Peyer's patch (tissue), 4 donors: ENCODE results near the gene ZMIZ1. TPM values are rescaled to one million over a fixed set of nuclear protein-coding genes. Genes with fewer than 3 reads are reported as not detected.

Source experiments
- DNase-seq, 3 donors: peaks; one replicate each; pipeline ENCODE4 v3.0.0-alpha.2; 2017 to 2019
- H3K27ac ChIP-seq, 4 donors: fragments of 200-600 bp; sonication (generic); one replicate each; pipeline ENCODE4 v1.5.1; 2016 to 2019
- H3K27me3 ChIP-seq, 2 donors: fragments of 200-600 bp; sonication (generic); one replicate each; pipeline ENCODE4 v1.5.1; 2019
- H3K36me3 ChIP-seq, 3 donors: fragments of 200-600 bp; sonication (generic); one replicate each; pipeline ENCODE4 v1.5.1; 2016 to 2019
- H3K4me1 ChIP-seq, 4 donors: fragments of 200-600 bp; sonication (generic); one replicate each; pipeline ENCODE4 v1.5.1; 2016 to 2019
- H3K4me3 ChIP-seq, 4 donors: fragments of 200-600 bp; sonication (generic); 1 replicate in 3 of 4; 2 replicates in 1 of 4; pipeline ENCODE4 v1.5.1; 2016 to 2019; ENCODE audit warnings: mild to moderate bottlenecking in 1 of 4
- H3K9me3 ChIP-seq, 4 donors: fragments of 200-600 bp; sonication (generic); one replicate each; pipeline ENCODE4 v1.5.1; 2016 to 2019; ENCODE audit warnings: mild to moderate bottlenecking in 1 of 4
- CTCF ChIP-seq, 6 experiments: fragments of 450-650 bp in 4 of 6; fragments of 200-600 bp in 2 of 6; sonication (generic) in 1 of 6; IDR thresholded peaks; one replicate each; pipeline ENCODE4 v1.5.1; 2017 to 2019; ENCODE audit warnings: antibody characterized with exemption in 6 of 6, mild to moderate bottlenecking in 3 of 6, moderate library complexity in 1 of 6
- POLR2A ChIP-seq, 2 donors: fragments of 450-650 bp; IDR thresholded peaks; one replicate each; pipeline ENCODE4 v1.5.1; 2017; ENCODE audit warnings: antibody characterized with exemption in 2 of 2, mild to moderate bottlenecking in 2 of 2, moderate library complexity in 2 of 2
- total RNA-seq, 4 donors: library from RNA; depleted of rRNA; stranded (reverse); fragments of >200 nt; gene quantifications; one replicate each; pipeline ENCODE4 v1.1.0, GENCODE V29; 2016

ZMIZ1 gene
- total RNA-seq, 4 donors from 2014 or later: 40.4 to 86.7 (median 73.2) TPM

- peaks cover 9 to 23% (median 14%) of the 10 kb centered on the region in 4 donors for H3K4me1 ChIP-seq
Measured at GRCh38 chr10:79048639-79049550, 19.9 kb upstream of the ZMIZ1 start.

GRCh38 chr10:79049931-79050895 lies 18.6 kb upstream of the ZMIZ1 start:
- Histone ChIP-seq H3K36me3 (no peaks in the 10 kb centered on the region), H3K9me3 (no peaks in the 10 kb centered on the region), H3K27me3 (no peaks in the 10 kb centered on the region), H3K27ac (no peak overlapping the region), H3K4me1 (peaks cover 9 to 32% (median 14%) of the 10 kb centered on the region in 4 donors), H3K4me3 (no peak overlapping the region)
- TF ChIP-seq POLR2A (IDR thresholded peaks at IDR 0.05) (no peak), CTCF (IDR thresholded peaks at IDR 0.05) (no peak)
- peak in 2 of 3 donors; percentile 41 to 49 for DNase-seq

More at GRCh38 chr10:79048639-79049550, 19.9 kb upstream of the ZMIZ1 start:
- Histone ChIP-seq H3K27me3 (no peaks in the 10 kb centered on the region), H3K27ac (peak overlapping the region in 3 of 4 donors; percentile 29 to 58 (median 52)), H3K36me3 (no peaks in the 10 kb centered on the region), H3K4me3 (no peak overlapping the region), H3K9me3 (no peaks in the 10 kb centered on the region)
- no peak for TF ChIP-seq POLR2A (IDR thresholded peaks at IDR 0.05)
- no peak for TF ChIP-seq CTCF (IDR thresholded peaks at IDR 0.05)
- peak in 2 of 3 donors; percentile 43 to 49 for DNase-seq

- Histone ChIP-seq H3K4me1 (peaks cover 9 to 34% (median 14%) of the 10 kb centered on the region in 4 donors), H3K36me3 (no peaks in the 10 kb centered on the region), H3K4me3 (no peak overlapping the region), H3K27me3 (no peaks in the 10 kb centered on the region), H3K9me3 (no peaks in the 10 kb centered on the region), H3K27ac (peak overlapping the region in 1 of 4 donors; percentile 14)
- DNase-seq: peak in 2 of 3 donors; percentile 47 to 54
- no peak for TF ChIP-seq POLR2A (IDR thresholded peaks at IDR 0.05)
- no peak for TF ChIP-seq CTCF (IDR thresholded peaks at IDR 0.05)
Measured at GRCh38 chr10:79050896-79051555, 17.7 kb upstream of the ZMIZ1 start.

GRCh38 chr10:79051766-79052165 lies 17.0 kb upstream of the ZMIZ1 start:
- no peak overlapping the region for H3K27ac ChIP-seq
- peaks cover 9 to 42% (median 14%) of the 10 kb centered on the region in 4 donors for H3K4me1 ChIP-seq
- H3K27me3 ChIP-seq: no peaks in the 10 kb centered on the region
- no peak overlapping the region for H3K4me3 ChIP-seq
- no peaks in the 10 kb centered on the region for H3K9me3 ChIP-seq
- DNase-seq: peak in 2 of 3 donors; percentile 15 to 40
- H3K36me3 ChIP-seq: no peaks in the 10 kb centered on the region
- TF ChIP-seq POLR2A (IDR thresholded peaks at IDR 0.05) (no peak), CTCF (IDR thresholded peaks at IDR 0.05) (no peak)
